Activated T-cell treated with anti-CD3 and anti-CD28 coated beads for 24 hours (primary cell): ENCODE measurements around the gene ATAD3C.
"Not testable (repeated sequence)": the region's sequence is repeated elsewhere in the genome, so short reads cannot be mapped to it uniquely, and the experiment has no call there.

Experiments used
- DNase-seq: peaks from one replicate; pipeline ENCODE4 v3.0.0-alpha.2; 2020; ENCODE audit warnings: low read depth

Gene ATAD3C, protein sequence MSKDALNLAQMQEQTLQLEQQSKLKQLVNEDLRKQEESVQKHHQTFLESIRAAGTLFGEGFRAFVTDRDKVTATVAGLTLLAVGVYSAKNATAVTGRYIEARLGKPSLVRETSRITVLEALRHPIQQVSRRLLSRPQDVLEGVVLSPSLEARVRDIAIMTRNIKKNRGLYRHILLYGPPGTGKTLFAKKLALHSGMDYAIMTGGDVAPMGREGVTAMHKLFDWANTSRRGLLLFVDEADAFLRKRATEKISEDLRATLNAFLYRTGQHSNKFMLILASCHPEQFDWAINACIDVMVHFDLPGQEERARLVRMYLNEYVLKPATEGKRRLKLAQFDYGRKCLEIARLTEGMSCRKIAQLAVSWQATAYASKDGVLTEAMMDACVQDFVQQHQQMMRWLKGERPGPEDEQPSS

DNA sequence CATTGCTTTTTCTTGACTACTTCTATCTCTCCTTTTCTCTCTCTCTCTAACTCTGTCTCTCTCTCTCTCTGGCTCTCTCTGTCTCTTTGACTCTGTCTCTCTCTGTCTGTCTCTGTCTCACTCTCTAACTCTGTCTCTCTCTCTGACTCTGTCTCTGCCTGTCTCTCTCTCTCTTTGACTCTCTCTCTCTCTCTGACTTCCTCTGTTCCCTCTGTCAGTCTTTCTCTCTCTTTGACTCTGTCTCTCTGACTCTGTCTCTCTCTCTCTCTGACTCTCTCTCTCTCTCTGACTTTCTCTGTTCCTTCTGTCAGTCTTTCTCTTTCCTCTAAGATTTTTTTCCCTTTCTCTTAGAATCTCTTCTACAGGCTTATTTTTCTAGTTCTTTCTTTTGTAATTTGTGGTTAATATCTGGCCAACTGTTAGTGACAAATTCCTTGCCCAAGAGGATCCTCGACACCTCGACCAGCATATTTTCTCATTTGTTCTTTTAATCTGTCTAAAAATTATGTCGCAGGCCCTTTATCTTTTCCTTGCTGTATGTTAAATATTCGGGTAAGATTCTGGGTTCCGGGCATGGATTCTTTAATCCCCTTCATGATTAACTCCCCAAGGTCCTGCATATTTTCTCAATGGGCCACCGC, at the start of gene ATAD3C:
Gene ATAD3C (plus strand): TSS at position 591 of the 641 bp plus-strand sequence. CDS start 995 bp downstream, outside the sequence.
- no peak for DNase-seq

DNA sequence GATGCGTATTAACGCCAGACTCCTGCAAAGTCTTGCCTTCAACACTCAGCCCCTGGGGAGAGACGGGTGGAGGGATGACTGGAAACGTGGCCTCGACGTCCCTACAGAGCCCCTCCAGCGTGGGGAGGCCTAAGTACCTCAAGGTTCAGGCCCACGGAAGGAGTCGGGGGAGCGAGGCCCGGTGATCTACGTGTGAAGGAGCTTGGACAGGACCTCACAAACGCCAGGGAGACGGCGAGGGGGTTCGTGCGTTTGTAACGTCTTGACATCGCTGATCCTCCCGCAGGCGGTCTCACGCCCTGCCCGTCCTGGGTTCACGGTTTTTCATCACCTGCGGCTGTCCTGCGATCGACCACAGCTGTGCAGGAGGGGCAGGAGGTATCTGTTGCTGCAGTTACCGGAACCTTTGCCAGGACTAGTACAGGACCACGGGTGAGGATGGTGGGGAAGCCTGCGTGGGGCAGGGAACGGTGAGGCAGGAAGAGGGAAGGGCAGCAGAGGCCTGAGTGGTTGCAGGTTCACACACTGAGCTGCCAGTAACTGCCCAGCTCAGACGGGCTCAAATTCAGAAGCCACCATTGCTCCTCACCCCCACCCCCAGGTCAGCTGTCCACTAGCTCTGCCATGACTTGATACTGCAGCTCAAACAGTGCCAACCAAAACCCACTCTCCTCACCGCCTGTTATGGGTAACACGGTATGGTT, 49.5 kb upstream of the ATAD3C start:
- DNase-seq: peak; percentile 16

DNA sequence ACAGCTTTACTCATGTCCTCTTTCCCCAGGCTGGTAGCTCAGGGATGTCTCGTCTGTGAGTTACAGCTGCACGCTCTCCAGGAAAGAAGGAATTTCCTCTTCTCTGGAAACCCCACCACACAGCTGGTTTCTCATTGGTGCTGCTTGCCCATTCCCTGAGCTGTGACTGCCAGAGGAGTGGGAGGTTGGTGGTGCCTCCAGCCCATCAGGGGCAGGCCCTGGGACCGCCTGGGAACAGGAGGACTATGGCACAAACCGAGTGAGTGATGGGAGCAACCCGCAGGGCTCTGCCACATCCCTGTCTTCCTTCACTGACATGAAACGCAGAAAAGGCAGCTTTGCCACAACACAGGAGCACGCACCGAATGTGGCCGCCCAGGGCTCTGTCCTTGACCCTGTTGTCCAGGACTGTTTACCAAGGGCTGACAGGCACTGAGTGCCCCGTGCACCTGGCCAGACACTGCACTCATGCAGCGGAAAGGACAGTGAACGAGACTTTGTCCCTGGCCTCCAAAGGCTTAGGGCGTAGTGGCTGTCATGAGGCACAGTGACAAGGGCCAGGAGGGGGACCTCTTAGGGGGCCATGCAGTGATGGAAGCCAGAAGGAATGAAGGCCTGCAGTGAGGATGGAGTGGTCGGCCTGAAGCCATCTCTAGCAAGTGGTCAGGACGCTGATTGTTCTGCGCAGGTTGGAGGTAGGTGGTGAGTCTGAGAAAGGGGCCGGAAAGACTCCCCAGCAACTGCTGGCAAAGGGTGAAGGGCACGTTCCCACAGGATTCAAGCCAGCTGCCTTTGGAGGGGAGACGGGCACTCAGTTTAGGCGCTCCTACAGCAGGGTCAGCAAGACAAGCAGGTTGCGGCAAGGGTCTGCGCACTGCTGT, 48.7 kb upstream of the ATAD3C start:
- no peak for DNase-seq

DNA sequence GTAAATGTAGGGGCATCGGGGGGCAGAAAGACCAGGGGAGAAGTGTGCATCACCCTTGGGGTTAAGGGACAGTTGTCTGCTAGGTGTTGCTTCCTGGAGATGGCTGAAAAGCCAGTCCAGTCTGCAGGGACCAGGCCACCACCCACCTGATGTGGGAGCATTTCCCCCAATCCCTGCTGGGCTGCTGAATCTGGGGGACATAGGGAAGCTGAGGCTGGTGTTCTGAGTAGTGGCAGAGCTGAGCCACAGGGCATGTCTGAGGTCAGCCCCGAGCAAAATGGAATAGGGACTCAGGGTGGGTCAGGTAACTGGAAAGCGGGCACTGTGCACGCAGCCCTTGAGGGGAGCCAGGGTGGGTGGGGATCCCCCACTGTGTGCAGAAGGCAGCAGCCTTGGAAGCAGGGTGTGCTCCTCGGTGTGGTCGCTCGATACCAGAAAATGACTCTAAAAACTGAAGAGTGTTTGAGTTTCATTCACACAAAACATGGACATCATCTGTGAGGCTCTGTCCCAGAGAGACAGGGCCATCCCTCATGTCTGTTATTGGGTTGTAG, 48.0 kb upstream of the ATAD3C start:
- no peak for DNase-seq

DNA sequence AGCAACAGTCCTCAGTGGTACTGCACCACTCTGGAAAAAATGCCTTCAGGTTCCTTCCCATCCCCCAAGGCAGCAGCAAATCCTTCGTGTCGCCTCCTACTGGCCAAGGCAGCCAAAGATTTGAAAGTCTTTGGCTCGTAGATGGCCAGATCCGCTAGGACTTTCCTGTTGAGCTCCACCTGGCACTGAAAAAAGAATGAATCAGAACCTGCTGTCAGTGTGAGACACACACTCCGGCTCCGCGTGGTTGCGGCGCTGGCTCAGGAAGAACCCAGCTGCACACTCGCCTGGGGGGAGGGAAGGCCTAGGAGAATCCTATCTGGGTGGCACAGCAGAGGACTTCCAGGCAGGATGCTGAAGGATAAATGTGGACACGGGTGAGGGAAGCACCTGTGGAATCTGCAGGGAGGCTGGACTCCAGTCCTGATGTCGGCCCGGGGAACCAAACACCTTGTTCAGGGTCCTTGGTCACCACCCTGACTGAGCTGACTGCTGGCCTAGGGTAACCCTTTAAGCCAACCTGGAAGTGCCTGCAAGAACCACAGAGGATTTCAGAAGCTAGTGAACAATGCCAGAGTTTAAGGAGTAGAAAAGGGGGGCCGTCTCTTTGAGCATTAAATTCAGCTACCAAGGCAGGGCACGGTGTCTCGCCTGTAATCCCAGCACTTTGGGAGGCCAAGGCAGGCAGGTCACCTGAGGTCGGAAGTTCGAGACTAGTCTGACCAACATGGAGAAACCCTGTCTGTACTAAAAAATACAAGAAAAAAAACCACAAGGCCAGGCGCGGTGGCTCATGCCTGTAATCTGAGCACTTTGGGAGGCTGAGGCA, 47.2 kb upstream of the ATAD3C start:
- DNase-seq: peak; percentile 33

DNA sequence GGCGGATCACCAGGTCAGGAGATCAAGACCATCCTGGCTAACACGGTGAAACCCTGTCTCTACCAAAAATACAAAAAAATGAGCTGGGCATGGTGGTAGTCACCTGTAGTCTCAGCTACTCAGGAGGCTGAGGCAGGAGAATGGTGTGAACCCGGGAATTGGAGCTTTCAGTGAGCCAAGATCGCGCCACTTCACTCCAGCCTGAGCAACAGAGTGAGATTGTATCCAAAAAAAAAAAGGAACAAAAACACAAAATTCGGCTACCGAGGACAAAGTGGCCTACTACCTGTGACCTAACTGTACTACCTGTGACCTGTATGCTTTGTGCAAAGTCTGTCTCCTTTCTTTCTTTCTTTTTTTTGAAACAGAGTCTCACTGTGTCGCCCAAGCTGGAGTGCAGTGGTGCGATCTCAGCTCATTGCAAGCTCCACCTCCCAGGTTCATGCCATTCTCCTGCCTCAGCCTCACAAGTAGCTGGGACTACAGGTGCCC, 46.5 kb upstream of the ATAD3C start:
- DNase-seq: not testable (repeated sequence)

DNA sequence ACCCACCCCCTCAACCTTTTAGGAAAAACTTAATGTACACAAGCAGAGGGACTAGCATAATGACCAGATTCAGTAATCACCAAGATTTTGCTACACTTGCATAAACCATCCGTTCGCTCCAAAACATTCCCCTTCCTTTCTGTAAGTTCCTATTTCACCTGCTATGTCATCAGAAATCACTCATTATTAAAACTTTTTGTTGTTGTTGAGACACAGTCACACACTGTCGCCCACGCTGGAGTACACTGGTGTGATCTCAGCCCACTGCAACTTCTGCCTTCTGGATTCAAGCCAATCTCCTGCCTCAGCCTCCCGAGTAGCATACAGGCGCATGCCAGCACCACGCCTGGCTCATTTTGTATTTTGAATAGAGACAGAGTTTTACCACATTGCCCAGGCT, 45.8 kb upstream of the ATAD3C start:
- DNase-seq: no peak

DNA sequence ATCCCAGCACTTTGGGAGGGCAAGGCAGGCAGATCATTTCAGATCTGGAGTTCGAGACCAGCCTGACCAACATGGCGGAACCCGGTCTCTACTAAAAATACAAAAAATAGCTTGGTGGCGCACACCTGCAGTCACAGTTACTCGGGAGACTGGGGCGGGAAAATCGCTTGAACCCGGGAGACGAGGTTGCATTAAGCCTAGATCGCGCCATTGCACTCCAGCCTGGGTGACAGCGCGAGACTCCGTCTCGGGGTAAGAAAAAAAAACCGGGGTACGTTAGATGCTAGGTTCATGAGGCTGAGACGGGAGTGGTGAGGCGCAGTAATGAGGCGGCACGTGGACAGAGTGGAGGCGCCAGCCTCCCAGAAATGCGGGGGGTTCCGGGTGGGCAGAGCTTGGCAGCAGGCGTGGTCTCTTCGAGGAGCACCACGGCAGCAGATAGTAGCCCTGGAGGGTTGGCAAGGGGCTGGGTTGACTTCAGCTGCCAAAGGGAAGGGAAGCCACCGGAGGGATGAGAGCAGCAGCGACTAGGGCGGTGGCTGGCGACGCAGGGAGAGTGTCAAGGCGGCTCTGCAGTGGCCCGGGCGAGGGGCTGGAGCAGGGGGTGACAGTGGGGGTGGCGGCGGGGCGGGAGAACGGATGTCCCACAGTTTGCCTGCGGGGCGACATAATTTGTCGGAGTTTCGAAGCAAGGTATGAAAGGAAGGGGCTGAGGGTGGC, 43.2 kb upstream of the ATAD3C start:
- peak; percentile 20 for DNase-seq

DNA sequence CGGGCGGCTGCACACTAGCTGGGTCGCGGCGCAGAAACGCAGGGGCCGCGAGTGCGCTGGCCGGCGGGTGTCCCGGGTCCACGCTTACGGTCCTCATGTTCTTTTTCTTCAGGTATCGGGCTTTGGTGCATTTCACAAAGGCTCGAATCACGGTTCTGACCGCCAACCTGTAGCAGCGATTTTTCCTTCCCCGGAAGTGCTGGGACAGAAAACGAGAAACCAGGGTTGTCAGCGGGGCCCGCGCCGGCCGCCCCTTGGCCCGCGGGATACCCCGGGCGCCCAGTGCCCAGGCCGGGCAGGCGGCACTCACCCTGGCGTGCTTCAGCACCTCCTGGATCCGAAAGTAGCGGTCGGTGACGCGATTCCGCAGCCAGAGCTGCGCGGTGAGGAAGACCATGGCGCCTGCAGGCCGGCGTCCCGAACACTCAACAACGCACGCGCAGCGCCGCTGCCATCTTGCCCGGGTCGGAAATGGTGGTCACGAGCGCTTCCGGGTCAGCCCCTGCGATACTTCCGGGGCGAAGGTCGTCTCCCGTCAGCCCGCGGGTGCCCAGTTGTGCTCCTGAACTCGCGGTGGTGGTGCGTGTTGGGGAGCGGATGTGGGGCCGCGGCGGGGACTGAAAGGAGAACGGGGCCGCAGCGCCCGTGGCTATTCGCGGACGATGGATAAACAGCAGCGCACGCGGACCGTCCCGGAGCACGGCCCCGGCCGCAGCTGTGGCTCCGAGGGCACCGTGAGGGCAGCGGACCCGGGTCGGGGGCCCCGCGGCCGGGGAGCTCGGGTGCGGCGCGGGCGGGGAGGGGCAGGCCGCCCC, 42.5 kb upstream of the ATAD3C start, which contains the start of gene MRPL20:
Gene MRPL20 (minus strand): TSS at position 473 of the 815 bp plus-strand sequence. CDS start 76 bp downstream, at position 397.
- peak; percentile 95 for DNase-seq

DNA sequence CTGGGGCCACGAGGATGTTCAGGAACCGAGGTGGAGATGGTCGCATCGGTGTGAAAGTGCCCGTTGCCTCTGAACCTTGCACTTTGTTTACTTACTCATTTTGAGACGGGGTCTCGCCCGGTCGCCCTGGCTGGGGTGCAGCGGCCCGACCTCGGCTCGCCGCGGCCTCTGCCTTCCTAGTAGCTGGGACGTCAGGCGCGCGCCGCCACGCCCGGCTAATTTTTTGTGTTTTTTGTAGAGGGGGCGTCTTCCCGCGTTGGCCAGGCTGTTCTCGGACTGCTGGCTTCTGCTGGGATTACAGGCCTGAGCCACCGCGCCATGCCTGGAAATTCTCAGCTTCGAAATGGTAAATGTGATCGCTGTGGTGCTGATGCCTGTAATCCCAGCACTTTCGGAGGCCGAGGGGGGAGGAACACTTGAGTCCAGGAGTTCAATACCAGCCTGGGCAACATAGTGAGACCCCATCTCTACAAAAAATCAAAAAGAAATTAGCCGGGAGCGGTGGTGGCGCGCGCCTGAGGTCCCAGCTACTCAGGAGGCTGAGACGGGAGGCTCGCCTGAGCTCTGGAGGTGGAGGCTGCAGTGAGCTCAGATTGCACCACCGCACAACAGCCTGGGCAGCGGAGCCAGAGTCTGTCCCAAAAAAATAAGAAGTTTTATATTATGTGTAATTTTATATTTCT, 41.7 kb upstream of the ATAD3C start:
- no peak for DNase-seq

DNA sequence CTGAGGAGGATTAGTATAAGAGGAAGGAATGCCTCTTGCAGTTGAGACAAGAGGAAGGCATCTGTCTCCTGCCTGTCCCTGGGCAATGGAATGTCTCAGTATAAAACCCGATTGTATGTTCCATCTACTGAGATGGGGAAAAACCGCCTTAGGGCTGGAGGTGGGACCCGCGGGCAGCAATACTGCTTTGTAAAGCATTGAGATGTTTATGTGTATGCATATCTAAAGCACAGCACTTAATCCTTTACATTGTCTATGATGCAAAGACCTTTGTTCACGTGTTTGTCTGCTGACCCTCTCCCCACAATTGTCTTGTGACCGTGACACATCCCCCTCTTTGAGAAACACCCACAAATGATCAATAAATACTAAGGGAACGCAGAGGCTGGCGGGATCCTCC, 39.3 kb upstream of the ATAD3C start:
- not testable (repeated sequence) for DNase-seq

DNA sequence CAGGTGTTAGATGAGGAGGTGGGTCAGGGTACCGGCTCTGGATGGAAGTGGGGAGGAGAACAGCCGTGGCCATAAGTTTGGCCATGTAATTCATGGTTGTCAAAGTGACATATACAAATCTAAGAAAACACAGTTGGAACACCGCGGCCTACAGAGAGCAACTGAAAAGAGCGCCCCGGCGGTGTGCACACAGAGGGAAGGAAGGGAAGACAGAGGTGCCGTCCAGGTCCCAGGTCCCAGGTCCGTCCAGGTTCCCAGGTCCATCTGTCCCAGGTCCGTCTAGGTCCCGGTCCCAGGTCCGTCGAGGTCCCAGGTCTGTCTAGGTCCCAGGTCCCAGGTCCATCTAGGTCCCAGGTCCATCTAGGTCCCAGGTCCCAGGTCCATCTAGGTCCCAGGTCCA, 37.9 kb upstream of the ATAD3C start:
- no peak for DNase-seq

DNA sequence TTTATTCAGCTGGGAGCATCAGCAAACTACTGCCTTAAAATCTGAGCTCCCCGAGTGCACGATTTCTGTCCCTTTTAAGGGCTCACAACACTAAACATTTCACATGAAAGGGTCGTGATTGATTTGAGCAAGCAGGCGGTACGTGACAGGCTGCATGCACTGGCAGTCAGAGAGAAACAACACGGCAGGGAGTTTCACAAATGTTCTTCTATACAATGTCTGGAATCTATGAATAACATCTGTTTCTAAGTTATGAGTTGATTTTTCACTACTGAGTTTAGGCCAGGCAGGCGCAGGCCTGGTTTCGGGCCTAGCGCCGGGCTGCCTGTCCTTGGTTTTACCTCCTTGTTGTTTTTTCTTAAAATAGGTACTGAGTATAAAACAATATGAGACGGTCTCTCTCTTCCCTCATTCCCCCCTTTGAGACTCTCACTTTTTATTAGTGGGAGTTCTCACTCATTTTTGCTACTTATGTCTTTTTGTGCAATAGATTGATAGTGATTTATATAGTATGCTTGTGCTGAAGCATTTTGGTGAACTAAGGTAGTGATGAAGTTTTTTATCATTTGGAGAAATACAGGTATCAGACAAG, 37.1 kb upstream of the ATAD3C start:
- DNase-seq: not testable (repeated sequence)

DNA sequence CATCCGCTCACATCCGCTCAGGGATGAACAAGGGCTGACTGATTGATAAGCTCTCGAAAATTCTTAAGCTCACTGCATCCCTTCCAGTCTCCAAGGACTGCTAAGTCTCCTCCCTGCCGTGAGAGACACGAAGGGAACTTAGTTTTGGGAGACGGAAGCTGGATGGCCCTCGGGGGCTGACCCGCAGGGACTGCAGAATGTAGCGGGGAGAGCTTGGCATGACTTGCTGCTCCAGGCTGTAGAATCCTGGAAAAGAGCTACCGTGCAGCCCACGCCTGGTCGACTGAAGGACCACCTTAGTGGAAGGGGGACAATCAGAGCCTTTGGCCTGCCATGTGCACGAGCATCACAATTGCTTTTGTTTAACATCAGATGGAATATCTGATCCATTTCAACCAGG, 33.7 kb upstream of the ATAD3C start:
- no peak for DNase-seq

DNA sequence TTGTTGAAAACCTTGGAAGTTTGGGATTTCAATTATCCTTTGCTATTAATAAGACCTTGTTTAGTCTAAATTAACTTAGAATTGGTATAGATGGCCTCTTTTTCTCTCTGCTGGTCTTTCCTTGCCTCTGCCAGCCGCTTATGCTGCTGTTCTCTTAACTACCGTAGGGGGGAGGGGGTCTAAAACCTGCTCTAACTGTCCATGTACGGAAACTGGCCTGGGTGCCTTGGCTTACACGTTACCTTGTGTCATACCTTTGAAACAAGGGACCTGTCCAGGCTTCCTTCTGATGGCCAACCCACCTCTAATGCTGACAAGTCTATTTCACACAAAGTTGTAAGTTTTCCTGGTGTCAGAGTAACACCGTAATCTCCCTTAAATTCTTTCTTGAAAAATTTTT, 32.1 kb upstream of the ATAD3C start:
- DNase-seq: not testable (repeated sequence)

DNA sequence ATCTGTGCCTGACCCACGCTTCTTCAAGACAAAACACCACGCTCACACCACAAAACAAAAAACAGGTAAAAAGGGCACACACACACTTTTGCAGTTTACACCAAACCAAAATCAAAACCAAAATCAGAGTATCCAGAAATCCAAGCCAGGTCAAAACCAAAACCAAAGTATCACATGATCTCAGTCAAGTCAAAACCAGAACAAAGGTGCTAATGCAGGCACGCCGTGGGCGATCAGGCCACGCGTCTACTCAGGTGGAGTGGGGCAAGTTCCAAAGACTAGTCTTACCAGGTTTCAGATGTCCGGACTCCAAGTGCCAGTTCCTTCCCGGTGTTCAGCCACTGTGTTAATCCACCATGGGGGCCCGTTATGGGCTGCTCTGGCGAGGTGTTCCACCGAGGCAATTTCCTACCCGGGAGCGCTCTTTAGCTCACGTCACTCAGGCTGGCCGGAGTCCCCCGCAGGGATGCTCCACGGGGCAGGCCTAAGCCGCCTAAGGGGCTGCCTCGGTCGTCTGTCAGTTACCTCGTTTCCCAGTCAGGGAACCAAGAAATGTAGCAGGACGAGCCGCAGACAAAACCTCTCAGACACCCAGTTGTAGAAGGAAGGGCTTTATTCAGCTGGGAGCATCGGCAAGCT, 31.5 kb upstream of the ATAD3C start:
- DNase-seq: not testable (repeated sequence)
